ENCODE results near the gene HDAC4. TPM values are rescaled to one million over a fixed set of nuclear protein-coding genes. Genes with fewer than 3 reads are reported as not detected.

HDAC4 gene
- total and polyA plus RNA-seq, 9 of the 15 experiments (the other 6 are each of a cell fraction or from before 2014, with no cell fraction given) = 0.11 to 20.2 (median 4.0) TPM

- H3K4me1 ChIP-seq (replicated peaks in 1 of 2; ENCODE audit: control insufficient read depth in 2 of 2, insufficient read depth in 2 of 2, low read length in 2 of 2) = no peaks in the 10 kb centered on the region
- WGBS (ENCODE audit: insufficient coverage, low coverage, missing lambda C conversion rate) = 4% methylated on average over 15 of the region's 17 CpGs
- no peak for ATAC-seq
- no peaks in the 10 kb centered on the region for H3K36me3 ChIP-seq (ENCODE audit: control insufficient read depth, insufficient read depth, low read length)
- ChIA-PET POLR2A (no interaction called here), CTCF (ENCODE audit: low intra/inter-chr PET ratio) (no interaction called here)
- in situ Hi-C loops (cut with MboI) (no loop called here), intact Hi-C loops (cut with micrococcal nuclease) (no loop called here)
- DNase-seq (ENCODE audit: extremely low read depth in 1 of 4, low spot score in 3 of 4) = no peak
- no peaks in the 10 kb centered on the region for H3K79me2 ChIP-seq (ENCODE audit: control insufficient read depth, insufficient read depth, low read length)
- H3K9ac ChIP-seq (ENCODE audit: insufficient read depth in 1 of 2, low read depth in 2 of 2, low read length in 2 of 2) = no peak overlapping the region
- H4K20me1 ChIP-seq (replicated peaks; ENCODE audit: control insufficient read depth, insufficient read depth, low read length) = no peaks in the 10 kb centered on the region
- no TSS peak for BruUV-seq (replicated peaks)
- no peak overlapping the region for H2AFZ ChIP-seq (ENCODE audit: low read depth, low read length)
- H3K9me1 ChIP-seq (ENCODE audit: control insufficient read depth, insufficient read depth, low read length) = no peaks in the 10 kb centered on the region
- no peak for FAIRE-seq
- H3K4me3 ChIP-seq = no peak overlapping the region
- H3K4me2 ChIP-seq (ENCODE audit: insufficient read depth, low read length) = no peak overlapping the region
- H3K9me3 ChIP-seq (replicated peaks; ENCODE audit: control insufficient read depth, insufficient read depth, low read depth, low read length) = no peaks in the 10 kb centered on the region
- peaks cover 6 to 61% of the 10 kb centered on the region in 2 experiments; a peak in 3 of 5 replicates for H3K27me3 ChIP-seq (ENCODE audit: control insufficient read depth in 2 of 2, insufficient read depth in 2 of 2, low read length in 2 of 2)
- no peak overlapping the region for H3K27ac ChIP-seq (ENCODE audit: extremely low read depth, low read depth, low read length)
- TF ChIP-seq E2F5 (CRISPR knock-in tag; IDR thresholded peaks at IDR 0.05) (no peak), ZKSCAN8 (CRISPR knock-in tag; IDR thresholded peaks at IDR 0.05) (no peak), ZNF140 (CRISPR knock-in tag; IDR thresholded peaks at IDR 0.05) (no peak), CHD2 (IDR thresholded peaks at IDR 0.05; ENCODE audit: low read depth, low read length) (no peak), EHMT2 (IDR thresholded peaks at IDR 0.05) (no peak), TGIF2 (CRISPR knock-in tag; IDR thresholded peaks at IDR 0.05) (no peak), CUX1 (CRISPR knock-in tag; IDR thresholded peaks at IDR 0.05) (no peak)
- TF ChIP-seq, protein P1, sequence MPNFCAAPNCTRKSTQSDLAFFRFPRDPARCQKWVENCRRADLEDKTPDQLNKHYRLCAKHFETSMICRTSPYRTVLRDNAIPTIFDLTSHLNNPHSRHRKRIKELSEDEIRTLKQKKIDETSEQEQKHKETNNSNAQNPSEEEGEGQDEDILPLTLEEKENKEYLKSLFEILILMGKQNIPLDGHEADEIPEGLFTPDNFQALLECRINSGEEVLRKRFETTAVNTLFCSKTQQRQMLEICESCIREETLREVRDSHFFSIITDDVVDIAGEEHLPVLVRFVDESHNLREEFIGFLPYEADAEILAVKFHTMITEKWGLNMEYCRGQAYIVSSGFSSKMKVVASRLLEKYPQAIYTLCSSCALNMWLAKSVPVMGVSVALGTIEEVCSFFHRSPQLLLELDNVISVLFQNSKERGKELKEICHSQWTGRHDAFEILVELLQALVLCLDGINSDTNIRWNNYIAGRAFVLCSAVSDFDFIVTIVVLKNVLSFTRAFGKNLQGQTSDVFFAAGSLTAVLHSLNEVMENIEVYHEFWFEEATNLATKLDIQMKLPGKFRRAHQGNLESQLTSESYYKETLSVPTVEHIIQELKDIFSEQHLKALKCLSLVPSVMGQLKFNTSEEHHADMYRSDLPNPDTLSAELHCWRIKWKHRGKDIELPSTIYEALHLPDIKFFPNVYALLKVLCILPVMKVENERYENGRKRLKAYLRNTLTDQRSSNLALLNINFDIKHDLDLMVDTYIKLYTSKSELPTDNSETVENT (CRISPR knock-in tag; IDR thresholded peaks at IDR 0.05) = no peak
- TF ChIP-seq, protein P2, sequence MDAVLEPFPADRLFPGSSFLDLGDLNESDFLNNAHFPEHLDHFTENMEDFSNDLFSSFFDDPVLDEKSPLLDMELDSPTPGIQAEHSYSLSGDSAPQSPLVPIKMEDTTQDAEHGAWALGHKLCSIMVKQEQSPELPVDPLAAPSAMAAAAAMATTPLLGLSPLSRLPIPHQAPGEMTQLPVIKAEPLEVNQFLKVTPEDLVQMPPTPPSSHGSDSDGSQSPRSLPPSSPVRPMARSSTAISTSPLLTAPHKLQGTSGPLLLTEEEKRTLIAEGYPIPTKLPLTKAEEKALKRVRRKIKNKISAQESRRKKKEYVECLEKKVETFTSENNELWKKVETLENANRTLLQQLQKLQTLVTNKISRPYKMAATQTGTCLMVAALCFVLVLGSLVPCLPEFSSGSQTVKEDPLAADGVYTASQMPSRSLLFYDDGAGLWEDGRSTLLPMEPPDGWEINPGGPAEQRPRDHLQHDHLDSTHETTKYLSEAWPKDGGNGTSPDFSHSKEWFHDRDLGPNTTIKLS (IDR thresholded peaks at IDR 0.05; ENCODE audit: borderline replicate concordance, low read depth) = no peak
Measured at GRCh38 chr2:239018271-239019182, 382.3 kb downstream of the HDAC4 start.
